AML-193 (cell line): Measurements from ENCODE around the gene TNFSF13B.
"Not testable (repeated sequence)": the region's sequence is repeated elsewhere in the genome, so short reads cannot be mapped to it uniquely, and the experiment has no call there.

ENCODE experiments used
- DNase-seq, 2 experiments: peaks; one replicate each; lab custom pipeline; 2025; lab: John Stamatoyannopoulos, UW

TNFSF13B gene

DNA sequence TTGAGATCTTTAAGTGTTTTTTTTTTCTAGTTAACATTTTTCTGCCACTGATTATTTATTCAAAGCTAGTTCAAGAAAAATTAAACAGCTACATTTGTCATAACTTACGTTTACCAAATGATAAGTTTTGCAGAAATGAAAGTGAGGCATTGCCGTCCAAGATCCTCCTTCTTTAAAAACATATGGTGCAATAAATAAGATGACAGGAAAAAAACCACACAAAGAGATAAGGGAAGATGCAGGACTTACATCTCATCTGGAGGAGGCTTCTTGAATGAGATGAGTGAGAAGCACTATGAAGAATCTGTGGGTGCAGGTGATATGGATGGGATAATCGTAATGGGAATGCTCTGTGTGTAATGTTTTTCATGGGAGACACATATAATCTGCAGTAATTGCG, 12.4 kb downstream of the TNFSF13B start:
- DNase-seq, result no peak

DNA sequence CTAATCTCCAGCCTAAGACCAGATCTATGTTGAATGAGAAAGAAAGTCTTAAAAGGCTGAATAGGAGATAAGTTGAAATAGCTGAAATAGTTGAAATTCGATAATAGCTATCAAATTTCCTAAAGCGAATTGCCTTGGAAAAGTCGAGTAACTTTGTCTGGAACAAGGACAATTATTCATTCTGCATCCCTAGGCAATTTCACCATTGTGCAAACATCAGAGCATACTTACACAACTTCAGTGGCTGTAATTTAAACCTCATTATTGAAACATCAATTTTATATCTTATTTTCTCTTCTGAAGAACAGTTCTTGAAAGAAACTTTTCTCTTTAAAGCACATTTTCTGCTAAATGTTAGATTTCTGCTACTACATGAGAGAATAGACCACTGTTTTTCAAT, 13.6 kb downstream of the TNFSF13B start:
- DNase-seq, result peak in 1 of 2 experiments; percentile 18

DNA sequence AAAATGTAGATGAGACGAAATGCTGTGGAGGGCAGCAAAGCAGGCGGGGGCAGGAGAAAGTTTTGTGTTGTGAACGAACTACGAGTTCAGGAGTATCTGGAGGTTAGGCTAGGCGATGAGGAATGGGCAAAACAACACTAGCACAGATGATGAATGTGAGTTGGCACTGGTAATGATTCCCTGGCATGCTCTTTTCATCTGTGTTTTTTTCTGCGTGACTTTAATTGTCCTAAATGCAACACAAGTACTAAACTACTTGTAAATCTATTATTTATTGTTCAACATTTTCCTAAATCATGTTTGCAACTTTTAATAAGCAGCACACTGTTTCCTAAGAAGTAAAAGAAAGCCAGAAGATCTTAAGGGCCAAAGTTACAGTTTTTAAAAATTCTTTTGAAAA, 19.2 kb downstream of the TNFSF13B start:
- DNase-seq, result no peak

DNA sequence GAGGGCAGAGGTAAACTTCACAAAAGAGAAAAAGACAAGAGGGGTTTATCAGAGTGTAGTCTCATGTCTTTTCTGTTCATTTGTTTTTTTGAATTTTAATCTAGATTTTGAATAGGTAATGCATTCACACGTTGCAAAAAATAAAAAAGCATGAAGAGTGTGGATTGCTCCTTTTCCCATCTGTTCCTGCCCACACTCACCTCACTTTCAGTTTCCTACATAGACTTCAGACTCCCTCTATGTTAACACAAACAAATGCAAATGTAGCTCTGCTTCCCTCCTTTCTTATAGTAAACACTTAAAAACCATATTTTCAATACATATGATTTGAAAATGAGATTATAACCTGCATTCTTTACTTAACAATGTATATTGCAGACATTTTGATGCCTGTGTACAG, 20.3 kb downstream of the TNFSF13B start:
- DNase-seq, result no peak

DNA sequence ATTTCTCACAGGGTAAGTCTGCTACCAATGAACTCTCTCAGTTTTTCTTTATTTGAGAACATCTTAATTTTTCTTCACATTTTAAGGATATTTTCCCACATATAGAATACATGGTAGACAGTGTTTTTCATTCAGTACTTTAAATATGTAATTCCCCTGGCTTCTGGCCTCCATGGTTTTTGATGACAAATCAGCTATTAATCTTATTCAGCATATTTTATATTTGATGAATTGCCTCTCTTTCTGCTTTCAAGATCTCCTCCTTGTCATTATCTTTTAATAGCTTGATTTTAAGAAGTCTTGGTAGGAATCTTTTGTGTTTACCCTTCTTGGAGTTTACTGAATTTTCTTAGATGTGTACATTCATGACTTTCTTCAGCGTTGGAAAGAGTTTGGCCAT, 27.6 kb downstream of the TNFSF13B start:
- no peak for DNase-seq

DNA sequence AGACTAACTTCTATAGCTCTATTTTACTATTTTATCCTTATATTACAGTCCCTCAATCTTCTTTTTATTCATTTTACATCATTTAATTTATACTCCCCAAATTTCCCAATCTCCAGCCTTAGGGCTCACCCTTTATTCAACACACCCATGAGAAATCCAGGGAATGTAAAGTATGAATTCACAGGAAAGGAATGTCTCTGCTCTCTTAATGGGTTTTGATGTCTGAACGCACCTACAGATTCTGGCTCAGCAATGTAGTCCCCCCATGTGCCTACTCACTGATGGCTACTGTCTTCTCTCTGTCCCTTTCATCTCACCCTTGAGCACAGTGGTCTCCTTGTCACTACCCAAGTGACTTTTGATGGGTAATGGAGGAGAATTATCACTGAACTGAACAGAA, 32.8 kb downstream of the TNFSF13B start:
- no peak for DNase-seq

DNA sequence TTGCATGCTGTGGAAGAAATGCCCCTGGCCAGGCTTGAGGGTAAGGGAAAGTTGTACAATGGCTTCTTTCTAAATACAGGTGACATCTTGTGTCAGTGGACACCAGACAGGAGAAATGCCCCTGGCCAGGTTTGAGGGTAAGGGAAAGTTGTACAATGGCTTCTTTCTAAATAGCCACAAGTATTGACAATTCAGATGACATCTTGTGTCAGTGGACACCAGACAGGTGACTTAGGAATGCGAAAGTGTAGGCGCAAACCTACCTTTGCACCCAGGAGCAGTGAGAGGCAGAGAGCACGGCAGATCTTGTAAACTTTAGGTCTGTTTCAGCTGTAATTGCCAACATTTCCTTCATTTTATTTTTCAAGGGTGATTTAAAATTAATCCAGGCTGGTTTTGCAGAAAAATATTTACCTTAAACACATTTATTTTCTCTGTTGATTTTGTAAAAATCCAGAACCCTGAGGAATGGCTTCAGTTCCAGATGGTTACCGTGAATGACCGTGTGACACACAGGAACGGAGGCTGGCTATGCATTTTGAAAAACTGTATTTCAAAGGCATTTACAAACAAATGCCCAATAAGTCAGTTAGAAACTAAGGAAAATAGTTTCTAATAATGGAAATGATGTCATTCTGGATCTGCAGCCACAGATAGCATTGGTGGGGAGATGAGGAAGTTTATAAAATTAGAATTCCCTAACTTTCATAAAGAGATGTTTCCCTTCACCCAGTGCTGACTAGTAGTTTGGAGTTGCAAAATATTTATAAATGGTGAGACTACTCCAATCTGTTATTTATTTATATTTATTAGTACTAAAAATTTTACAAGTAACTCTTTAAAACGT, 34.9 kb downstream of the TNFSF13B start:
- DNase-seq, result no peak

DNA sequence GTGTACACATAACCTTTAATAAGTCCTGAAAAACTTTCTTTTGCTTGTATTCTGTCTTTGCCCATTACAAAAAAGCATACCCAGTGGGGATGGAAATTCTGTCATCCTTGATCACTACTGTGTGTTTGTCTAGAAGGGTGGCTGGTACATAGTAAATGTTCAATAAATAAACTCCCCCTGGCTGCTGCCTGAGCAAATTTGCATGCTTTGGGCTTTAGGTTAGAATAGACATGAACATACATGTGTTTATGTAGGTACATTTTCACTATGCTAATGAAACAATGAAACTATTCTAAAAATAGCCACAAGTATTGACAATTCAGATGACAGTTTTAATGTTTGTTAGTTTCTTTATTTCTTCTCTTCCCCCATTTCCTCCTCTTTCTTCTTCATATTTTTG, 36.1 kb downstream of the TNFSF13B start:
- DNase-seq, result no peak

DNA sequence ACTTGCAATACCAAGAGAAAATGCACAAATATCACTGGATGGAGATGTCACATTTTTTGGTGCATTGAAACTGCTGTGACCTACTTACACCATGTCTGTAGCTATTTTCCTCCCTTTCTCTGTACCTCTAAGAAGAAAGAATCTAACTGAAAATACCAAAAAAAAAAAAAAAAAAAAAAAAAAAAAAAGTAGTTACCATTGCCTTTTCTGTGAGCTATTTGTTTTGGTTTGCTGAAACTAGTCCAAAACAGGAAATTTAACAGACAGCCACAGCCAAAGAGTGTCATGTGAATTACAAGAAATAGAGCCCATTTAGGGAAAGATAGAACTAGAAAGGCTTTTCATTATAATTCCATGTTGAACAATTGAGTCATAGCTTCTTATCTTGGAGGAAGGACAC, 37.3 kb downstream of the TNFSF13B start:
- DNase-seq, result no peak

DNA sequence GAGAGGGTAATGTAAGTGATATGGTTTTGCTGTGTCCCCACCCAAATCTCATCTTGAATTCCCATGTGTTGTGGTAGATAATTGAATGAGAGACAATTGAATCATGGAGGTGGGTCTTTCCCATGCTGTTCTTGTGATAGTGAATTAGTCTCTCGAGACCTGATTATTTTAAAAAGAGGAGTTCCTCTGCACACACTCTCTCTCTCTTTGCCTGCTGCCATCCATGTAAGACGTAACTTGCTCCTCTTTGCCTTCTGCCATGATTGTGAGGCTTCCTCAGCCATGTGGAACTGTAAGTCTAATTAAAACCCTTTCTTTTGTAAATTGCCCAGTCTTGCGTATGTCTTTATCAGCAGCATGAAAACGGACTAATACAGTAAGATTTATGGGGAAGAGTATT, 42.1 kb downstream of the TNFSF13B start:
- DNase-seq, result not testable (repeated sequence)

DNA sequence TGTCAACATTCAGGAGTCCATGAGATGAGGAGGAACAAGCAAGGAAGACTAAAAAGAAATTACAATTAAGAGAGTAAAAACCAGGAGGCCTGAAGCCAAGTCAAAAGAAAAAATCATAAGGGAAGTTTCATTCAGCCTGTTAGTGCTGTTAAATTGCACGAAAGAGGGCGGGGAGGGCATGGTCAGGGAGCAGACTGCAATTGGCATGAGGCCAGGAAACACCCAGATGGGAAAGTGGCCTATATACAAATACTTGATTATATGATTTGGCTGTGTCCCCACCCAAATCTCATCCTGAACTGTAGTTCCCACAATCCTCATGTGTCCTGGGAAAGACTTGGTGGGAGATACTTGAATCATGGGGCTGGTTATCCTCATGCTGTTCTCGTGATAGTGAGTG, 43.9 kb downstream of the TNFSF13B start:
- no peak for DNase-seq

DNA sequence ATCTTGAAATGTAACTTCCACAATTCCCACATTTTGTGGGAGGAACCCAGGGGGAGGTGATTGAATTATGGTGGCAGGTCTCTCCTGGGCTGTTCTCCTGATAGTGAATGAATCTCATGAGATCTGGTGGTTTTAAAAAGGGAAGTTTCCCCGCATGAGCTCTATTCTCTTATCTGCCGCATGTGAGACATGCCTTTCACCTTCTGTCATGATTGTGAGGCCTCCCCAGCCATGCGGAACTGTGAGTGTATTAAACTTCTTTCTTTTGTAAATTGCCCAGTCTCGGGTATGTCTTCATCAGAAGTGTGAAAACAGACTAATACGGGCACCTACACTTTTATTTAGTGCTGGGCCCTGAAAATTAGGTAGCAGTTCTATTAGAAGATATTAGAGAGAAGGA, 45.8 kb downstream of the TNFSF13B start:
- DNase-seq, result no peak

DNA sequence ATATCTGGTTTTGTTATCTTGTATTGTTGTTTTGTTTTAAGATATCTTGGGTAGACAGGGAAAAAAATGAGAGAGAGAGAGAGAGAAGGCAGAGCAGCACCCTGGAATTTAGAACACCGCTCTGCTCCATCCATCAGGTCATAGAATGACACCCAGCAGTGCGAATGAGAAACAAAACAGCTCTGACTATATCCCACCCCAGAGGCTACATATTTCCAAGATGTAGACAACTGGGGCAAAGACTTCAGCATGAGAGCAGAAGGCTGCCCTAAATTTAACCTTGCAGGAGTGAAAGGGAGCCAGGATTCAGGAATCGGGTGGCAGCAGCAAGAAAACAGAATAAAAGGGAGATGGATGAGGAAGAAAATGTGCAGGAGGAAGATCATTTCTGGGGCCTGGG, 46.5 kb downstream of the TNFSF13B start:
- DNase-seq, result no peak

DNA sequence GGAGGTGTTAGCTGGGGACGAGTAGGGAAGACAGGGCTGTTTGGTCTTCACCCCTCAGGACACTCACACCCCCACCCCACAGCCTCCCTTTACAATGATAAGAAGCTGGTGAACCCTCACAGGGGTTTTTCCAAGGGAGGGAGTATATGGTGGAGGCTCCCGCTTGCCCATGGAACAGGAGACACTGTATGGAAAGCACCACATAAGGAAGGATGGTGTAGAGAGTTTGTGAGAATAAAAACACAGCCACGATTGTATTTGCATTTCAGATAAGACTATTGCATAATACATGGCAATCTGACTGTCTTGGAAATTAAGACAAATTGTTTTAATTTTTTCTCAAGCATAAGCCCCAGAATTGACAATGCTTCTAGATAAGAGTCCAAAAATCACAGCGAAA, 46.9 kb downstream of the TNFSF13B start:
- DNase-seq, result no peak

DNA sequence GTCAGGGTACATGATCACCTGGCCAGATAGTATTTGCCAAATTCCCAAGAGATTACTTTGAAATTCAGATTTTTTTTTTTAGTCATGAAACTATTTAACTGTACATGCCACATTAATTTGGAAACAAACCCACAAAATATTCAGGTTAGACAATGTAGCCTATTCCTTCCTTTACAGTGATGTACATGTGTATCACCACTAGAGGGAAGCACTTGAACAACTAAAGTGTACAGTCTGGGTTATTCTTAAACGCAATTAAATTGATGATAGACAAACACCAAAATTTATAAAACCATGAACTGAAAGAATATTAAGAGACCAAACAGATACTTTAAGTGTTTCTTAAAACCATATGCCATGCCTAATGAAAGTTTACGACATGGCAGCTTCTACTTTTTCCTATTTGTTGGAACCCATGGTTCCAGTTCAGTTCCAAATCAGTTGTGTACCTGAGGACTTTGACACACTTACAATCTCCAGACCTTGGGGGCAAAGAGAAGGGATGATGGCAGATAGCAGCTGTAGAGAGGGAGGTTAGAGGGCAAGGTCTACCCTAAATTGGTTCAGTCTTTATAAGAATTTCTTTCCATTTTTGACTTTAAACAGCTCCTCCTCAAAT, 52.8 kb downstream of the TNFSF13B start:
- peak; percentile 84 for DNase-seq

DNA sequence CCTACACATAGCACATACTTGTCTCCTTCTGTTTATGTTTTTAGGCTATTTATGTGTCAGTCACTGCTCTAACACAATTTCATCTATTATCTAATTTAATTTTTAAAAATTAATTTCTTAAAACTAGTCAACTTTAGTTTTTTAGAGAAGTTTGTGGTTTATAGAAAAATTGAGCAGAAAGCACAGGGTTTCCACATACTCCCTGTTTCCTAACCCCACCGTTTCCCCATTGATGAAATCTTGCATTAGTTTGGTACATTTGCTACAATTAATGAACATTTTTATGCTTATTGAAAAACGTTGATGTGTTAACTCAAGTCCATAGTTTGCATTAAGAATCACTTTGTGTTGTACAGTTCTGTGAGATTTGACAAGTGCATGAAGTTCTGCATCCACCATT, 53.5 kb downstream of the TNFSF13B start:
- DNase-seq, result peak; percentile 89

DNA sequence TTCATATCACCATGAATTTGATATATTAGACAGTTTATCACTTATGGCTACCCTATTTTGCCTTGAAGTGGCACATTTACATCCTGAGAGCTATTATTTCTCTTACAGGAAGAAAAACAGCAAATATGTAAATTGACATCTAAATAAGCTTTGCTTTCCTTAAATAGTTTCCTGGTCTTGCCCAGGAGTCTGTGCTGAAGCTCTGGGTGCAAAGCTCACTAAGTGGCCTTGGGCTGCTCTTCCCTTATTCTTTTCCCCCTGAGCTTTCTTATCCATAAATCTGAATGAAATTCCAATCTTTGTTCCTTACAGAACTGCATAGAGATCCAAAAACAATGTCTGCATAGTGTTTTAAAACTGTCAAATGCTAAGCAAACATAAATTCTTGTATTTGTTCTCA, 56.3 kb downstream of the TNFSF13B start:
- DNase-seq, result no peak

DNA sequence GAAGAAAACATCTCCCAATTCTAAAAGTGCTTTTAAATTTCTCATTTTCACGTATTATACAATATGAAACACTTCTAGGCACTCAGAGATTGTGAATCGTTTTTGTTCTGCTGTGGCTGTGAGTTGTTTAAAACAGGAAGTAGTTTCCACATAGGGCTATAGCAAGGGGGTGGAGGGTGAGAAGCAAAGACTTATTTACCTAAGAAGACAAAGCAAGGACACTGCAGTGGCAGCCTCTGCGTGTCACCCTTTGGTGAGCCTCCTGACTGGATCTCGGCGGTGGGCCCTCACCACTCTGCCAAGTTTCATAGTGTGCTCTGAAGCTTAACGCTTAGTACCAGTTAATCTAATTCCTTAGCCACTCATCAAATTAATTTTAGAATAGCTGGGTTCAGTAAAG, 56.8 kb downstream of the TNFSF13B start:
- peak; percentile 94 to 96 for DNase-seq

DNA sequence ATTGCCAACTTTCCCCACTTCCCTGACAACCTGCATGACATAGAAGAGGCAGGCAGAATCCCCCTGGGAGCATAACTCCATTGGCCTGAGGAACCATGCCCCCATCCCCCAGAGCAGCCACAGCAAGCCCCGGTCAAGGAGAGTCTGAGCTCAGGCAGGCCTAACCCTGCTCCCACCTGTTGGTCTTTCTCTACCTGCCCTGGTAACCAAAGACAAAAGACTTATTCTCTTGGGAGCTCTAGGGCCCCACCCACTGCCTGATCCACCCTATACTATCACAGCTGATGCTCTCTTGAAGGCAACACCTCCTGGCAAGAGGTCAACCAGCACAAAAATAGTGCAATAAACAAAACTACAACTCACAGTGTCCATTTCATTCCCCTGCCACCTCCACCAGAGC, 59.3 kb downstream of the TNFSF13B start:
- no peak for DNase-seq

DNA sequence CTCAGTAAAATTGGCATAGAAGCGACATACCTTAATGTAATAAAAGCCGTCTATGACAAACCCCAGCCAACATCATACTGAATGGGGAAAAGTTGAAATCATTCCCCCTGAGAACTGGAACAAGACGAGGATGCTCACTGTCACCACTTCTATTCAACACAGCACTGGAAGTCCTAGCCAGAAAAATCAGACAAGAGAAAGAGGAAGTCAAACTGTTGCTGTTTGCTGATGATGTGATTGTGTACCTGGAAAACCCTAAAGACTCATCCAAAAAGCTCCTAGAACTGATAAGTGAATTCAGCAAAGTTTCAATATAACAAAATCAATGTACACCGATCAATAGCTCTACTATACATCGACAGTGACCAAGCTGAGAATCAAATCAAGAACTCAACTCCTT, 63.3 kb downstream of the TNFSF13B start:
- no peak for DNase-seq

DNA sequence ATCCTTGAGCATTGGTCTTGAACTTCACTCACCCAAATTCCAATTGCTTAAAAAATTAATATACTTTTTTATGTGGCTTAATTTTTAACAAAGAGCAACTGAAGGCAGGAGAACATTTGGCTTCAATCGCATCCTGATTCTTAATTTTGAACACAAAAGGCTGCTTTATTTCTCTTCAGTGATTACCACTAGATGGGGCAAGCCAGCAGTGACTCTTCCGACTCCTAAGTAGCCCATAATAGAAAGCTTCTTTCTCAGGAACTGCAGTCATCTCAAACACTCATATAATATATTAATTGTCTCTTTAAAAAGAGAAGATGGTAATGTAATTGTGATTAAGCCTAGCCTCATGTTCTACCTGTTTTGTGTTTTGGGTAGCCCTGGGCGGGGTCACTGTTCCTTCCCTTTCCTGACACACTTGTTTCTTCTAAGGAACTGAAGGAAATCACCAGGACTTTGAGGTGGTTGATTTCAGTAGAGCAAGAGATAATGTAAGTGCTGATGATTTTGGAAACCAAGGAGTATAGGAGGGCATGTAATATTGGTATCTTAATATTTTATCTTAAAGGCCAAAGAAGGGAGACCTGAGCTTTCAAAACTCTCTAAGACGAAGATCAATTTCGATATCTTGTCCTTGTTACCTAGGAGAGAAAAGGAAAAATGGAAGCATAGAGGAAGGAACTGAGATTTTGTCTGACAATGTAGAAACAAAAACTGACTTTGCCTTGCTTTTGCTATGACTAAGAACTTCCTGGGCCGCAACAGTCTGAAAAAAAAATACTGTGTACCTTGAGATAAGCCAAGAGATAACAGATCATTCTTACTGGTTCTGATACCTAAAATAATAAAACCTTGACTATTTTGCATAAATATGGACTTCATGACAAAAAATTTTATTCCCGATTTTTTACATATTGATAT, 73.1 kb downstream of the TNFSF13B start:
- peak; percentile 79 to 81 for DNase-seq

DNA sequence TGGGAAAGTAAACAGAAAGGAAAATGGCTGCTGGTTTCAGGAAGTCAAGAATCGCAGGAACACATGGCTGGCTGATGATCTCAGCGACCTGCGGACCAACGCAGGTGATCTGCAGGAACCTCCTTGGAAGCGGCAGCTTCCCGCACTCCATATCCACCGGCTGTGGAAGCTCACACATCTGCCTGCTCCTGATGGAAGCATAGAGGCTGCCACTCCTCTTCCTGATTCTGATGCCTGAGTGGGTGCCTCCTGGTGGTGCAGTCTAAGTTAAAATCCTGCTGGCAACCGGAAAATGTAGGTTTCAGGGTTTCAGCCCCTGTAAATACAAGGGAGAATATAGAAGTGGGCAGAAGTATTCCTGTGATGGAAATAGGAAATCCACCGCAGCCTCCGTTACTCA, 75.5 kb downstream of the TNFSF13B start:
- no peak for DNase-seq

DNA sequence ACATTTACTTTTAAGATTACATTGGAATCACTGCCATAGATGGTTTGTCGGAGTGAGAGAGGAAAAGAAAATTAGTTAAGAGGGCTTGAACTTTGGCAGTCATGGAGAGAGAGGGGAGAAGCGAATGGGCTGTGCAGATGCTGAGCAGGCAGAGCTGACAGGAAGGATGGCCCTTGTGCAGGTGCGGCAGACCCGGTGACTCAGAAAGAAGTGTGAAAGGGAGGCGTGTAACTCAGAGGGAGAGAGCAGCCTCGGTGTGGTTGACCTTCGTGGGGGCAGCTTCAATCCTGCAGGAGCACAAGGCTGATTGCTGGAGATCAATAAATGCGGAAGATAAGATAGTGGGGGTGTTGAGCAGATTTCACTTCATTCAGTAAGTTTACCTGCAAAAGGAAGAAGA, 76.9 kb downstream of the TNFSF13B start:
- no peak for DNase-seq
